RWPE2 (cell line): ENCODE data around the gene AIM2.

Experiments used
- ATAC-seq: fragments of 200-7000 bp; cut with Tn5 transposase; 3 replicates; pipeline ENCODE4 v1.9.1; 2021; ENCODE audit warnings: low read depth
- DNase-seq: peaks from one replicate; pipeline ENCODE4 v3.0.0-alpha.2; 2020; ENCODE audit warnings: low spot score
- H3K27ac ChIP-seq: fragments of 450-650 bp; 2 replicates; pipeline ENCODE4 v1.5.1; 2017; ENCODE audit warnings: mild to moderate bottlenecking; ENCODE audit not compliant: poor library complexity, severe bottlenecking
- H3K27me3 ChIP-seq: fragments of 250-450 bp; sonication (Bioruptor Pico); 2 replicates; pipeline ENCODE4 v1.5.1; 2021; ENCODE audit warnings: mild to moderate bottlenecking, moderate library complexity; ENCODE audit not compliant: insufficient read depth, poor library complexity, severe bottlenecking
- H3K36me3 ChIP-seq: fragments of 250-450 bp; sonication (Bioruptor Pico); 2 replicates; pipeline ENCODE4 v1.5.1; 2020; ENCODE audit warnings: low read depth, mild to moderate bottlenecking, moderate library complexity
- H3K4me1 ChIP-seq: fragments of 250-450 bp; sonication (Bioruptor Pico); 2 replicates; pipeline ENCODE4 v1.5.1; 2021; ENCODE audit warnings: mild to moderate bottlenecking, moderate library complexity; ENCODE audit not compliant: insufficient read depth, poor library complexity, severe bottlenecking
- H3K4me3 ChIP-seq: fragments of 250-450 bp; sonication (Bioruptor Pico); 2 replicates; pipeline ENCODE4 v1.5.1; 2021; ENCODE audit warnings: mild to moderate bottlenecking, moderate library complexity; ENCODE audit not compliant: severe bottlenecking
- H3K9me3 ChIP-seq: fragments of 250-450 bp; sonication (Bioruptor Pico); 2 replicates; pipeline ENCODE4 v1.5.1; 2021; ENCODE audit warnings: mild to moderate bottlenecking, moderate library complexity; ENCODE audit not compliant: severe bottlenecking
- CTCF ChIP-seq: fragments of 450-650 bp; IDR thresholded peaks from one replicate; pipeline ENCODE4 v1.5.1; 2017; ENCODE audit warnings: mild to moderate bottlenecking, moderate library complexity; ENCODE audit not compliant: poor library complexity, severe bottlenecking

Gene AIM2

GRCh38 chr1:159092036-159092760 is 15.6 kb upstream of the AIM2 start:
- Histone ChIP-seq H3K4me1 (peaks cover 49% of the 10 kb centered on the region), H3K27me3 (no peaks in the 10 kb centered on the region), H3K36me3 (no peaks in the 10 kb centered on the region), H3K9me3 (no peaks in the 10 kb centered on the region), H3K27ac (peak overlapping the region; percentile 94), H3K4me3 (no peak overlapping the region)
- DNase-seq (no peak), ATAC-seq (peak; percentile 67)
- no peak for TF ChIP-seq CTCF

- no peak for DNase-seq
- H3K9me3 ChIP-seq, result no peaks in the 10 kb centered on the region
- no peak for TF ChIP-seq CTCF
- H3K36me3 ChIP-seq, result no peaks in the 10 kb centered on the region
- H3K27ac ChIP-seq, result peak overlapping the region; percentile 94
- ATAC-seq, result peak; percentile 81
- H3K27me3 ChIP-seq, result no peaks in the 10 kb centered on the region
- peaks cover 49% of the 10 kb centered on the region for H3K4me1 ChIP-seq
- no peak overlapping the region for H3K4me3 ChIP-seq
These were observed 15.1 kb upstream of the AIM2 start for GRCh38 chr1:159091607-159092031.

- H3K4me3 ChIP-seq, result no peak overlapping the region
- no peak for TF ChIP-seq CTCF
- DNase-seq, result no peak
- peaks cover 49% of the 10 kb centered on the region for H3K4me1 ChIP-seq
- H3K9me3 ChIP-seq, result no peaks in the 10 kb centered on the region
- H3K36me3 ChIP-seq, result no peaks in the 10 kb centered on the region
- no peaks in the 10 kb centered on the region for H3K27me3 ChIP-seq
- H3K27ac ChIP-seq, result peak overlapping the region; percentile 94
- peak; percentile 5; the same call in 1 of the 3 replicates for ATAC-seq
These were observed 14.6 kb upstream of the AIM2 start for GRCh38 chr1:159091180-159091560.

DNA sequence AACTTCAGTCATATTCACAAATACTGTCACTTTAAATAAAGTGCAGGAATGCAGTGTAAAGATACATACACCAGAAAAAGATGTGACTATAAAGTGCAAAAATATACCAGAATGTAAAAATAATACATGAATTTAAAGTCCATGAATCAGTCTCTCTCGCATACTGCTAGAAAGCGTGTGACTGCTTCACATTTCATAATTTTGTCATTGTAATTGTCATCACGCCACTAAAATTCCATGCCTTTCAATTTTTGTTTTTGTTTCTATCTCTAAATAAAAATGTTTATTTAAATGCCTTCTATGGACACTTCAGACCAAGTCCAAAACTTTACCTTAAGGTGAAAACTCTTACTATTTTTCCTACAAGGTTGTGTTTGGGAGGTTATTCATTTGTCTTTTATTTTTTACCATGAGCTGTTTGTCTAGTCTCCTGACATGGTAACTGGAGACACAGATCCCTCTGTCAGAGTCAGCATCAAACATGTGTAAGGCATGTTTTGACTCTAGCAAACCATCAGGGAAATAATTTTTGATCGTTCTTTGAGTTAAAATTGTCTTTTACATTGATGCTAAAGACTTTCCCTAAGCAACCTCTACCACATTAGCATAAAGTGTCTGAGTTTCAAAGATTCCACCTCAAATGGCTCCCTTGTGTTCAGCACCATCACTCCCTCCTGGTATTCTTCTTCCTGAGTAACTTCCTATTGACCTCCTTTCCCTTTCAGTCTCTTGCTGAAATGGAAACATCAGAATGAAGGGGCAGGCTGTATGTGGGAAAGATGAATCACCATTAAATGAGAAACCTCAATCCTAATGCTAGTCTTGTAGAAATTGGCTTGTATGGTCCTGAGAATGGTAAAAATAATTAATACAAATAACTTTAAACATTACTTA is 14.0 kb upstream of the AIM2 start:
- Histone ChIP-seq H3K27me3 (no peaks in the 10 kb centered on the region), H3K4me3 (no peak overlapping the region), H3K36me3 (no peaks in the 10 kb centered on the region), H3K9me3 (no peaks in the 10 kb centered on the region), H3K27ac (peak overlapping the region; percentile 94), H3K4me1 (peaks cover 49% of the 10 kb centered on the region)
- no peak for ATAC-seq
- no peak for DNase-seq
- no peak for TF ChIP-seq CTCF
